GM21786 (cell line): ENCODE measurements around the gene NEK6.

Experiments
- ATAC-seq: cut with Tn5 transposase; IDR thresholded peaks from one replicate; pipeline ENCODE4 v1.9.1; 2021; ENCODE audit not compliant: unreplicated experiment

The NEK6 gene

GRCh38 chr9:124337562-124337961 is 79.8 kb downstream of the NEK6 start:
- ATAC-seq, result no peak

GRCh38 chr9:124339603-124340146 is 81.9 kb downstream of the NEK6 start:
- no peak for ATAC-seq

- ATAC-seq, result no peak
Observed at GRCh38 chr9:124340219-124341069, 82.7 kb downstream of the NEK6 start.

GRCh38 chr9:124341455-124342170 is 83.9 kb downstream of the NEK6 start:
- no peak for ATAC-seq

- no peak for ATAC-seq
Observed at GRCh38 chr9:124342402-124342775, 84.6 kb downstream of the NEK6 start.

GRCh38 chr9:124342776-124343485 is 85.2 kb downstream of the NEK6 start:
- no peak for ATAC-seq

- no peak for ATAC-seq
Observed at GRCh38 chr9:124343533-124344290, 86.0 kb downstream of the NEK6 start.

- ATAC-seq, result no peak
Observed at GRCh38 chr9:124344291-124345050, 86.7 kb downstream of the NEK6 start.

- ATAC-seq, result no peak
Observed at GRCh38 chr9:124345063-124345462, 87.3 kb downstream of the NEK6 start.

GRCh38 chr9:124345751-124346281 is 88.1 kb downstream of the NEK6 start:
- ATAC-seq, result no peak

GRCh38 chr9:124346347-124347163 is 88.8 kb downstream of the NEK6 start:
- ATAC-seq, result no peak

- no peak for ATAC-seq
Observed at GRCh38 chr9:124347206-124347967, 89.6 kb downstream of the NEK6 start.

- no peak for ATAC-seq
Observed at GRCh38 chr9:124347968-124348358, 90.2 kb downstream of the NEK6 start.

GRCh38 chr9:124348363-124348762 is 90.6 kb downstream of the NEK6 start:
- ATAC-seq, result no peak

GRCh38 chr9:124348831-124349230 is 91.1 kb downstream of the NEK6 start:
- ATAC-seq, result no peak

GRCh38 chr9:124349267-124349666 is 91.5 kb downstream of the NEK6 start:
- ATAC-seq, result no peak

- ATAC-seq, result no peak
Observed at GRCh38 chr9:124349675-124350493, 92.1 kb downstream of the NEK6 start.
